ENCODE measurements around the gene NIPAL3. TPM values are rescaled to one million over a fixed set of nuclear protein-coding genes. Genes with fewer than 3 reads are reported as not detected.

The NIPAL3 gene
- total and polyA plus RNA-seq, 2 donors, result 9.2 to 17.1 TPM

DNA sequence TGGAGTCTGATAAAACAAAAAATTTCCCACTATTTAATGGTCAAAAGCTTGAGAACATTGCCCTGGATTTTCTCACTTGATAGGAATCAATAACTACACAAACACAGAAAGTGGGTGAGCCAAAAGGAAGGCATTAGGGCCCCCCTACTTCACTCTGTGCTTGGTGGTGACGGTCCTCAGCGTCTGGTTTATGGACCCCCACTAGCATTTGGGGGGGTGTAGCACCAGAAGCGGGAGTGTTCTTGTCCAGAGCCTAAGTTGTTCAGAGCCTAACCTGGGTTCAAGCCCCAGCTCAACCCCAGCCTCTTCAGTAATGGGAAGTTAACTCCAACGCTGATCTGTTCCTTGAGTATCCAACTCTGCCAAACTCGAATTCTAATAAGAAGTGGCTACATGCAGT is 35.1 kb upstream of the NIPAL3 start:
- Histone ChIP-seq H3K36me3 (ENCODE audit: control insufficient read depth in 2 of 2, insufficient read depth in 2 of 2, low read length in 1 of 2) (no peaks in the 10 kb centered on the region), H3K27me3 (ENCODE audit: control insufficient read depth in 2 of 2, insufficient read depth in 1 of 2, low read length in 1 of 2) (no peaks in the 10 kb centered on the region), H3K4me3 (ENCODE audit: low read length in 2 of 2) (no peak overlapping the region), H3K27ac (ENCODE audit: low read depth in 1 of 2, low read length in 1 of 2) (peak overlapping the region; percentile 2 to 64), H3K4me1 (ENCODE audit: control insufficient read depth in 2 of 2, insufficient read depth in 2 of 2, low read length in 2 of 2) (peaks cover 0 to 7% of the 10 kb centered on the region in 2 donors), H3K9me3 (ENCODE audit: control insufficient read depth in 2 of 2, insufficient read depth in 1 of 2, low read length in 1 of 2) (no peaks in the 10 kb centered on the region)
- DNase-seq (ENCODE audit: low read depth in 6 of 9, low spot score in 9 of 9), result no peak
- 97% methylated on average over 5 of the region's 5 CpGs for WGBS

DNA sequence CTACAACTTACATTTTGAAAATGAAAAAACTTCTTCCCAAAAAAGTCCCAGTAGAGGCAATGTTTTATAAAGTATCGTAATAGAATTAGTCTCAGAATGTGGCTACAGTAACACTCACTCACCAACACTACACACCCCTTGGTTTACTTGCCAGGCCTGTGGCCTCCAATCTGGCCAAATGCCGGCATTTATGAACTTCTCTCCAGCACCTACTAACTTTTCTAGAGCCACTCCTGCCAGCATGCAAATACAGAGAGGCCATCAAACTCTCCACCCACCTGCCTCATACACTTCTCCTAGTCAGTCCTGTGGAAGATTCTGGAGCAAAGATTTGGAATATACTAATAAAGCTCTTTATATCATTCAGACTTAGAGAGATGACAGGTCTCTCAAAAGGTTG is 34.3 kb upstream of the NIPAL3 start:
- Histone ChIP-seq H3K27me3 (ENCODE audit: control insufficient read depth in 2 of 2, insufficient read depth in 1 of 2, low read length in 1 of 2) (no peaks in the 10 kb centered on the region), H3K27ac (ENCODE audit: low read depth in 1 of 2, low read length in 1 of 2) (no peak overlapping the region), H3K9me3 (ENCODE audit: control insufficient read depth in 2 of 2, insufficient read depth in 1 of 2, low read length in 1 of 2) (no peaks in the 10 kb centered on the region), H3K4me1 (ENCODE audit: control insufficient read depth in 2 of 2, insufficient read depth in 2 of 2, low read length in 2 of 2) (peaks cover 0 to 7% of the 10 kb centered on the region in 2 donors), H3K4me3 (ENCODE audit: low read length in 2 of 2) (no peak overlapping the region), H3K36me3 (ENCODE audit: control insufficient read depth in 2 of 2, insufficient read depth in 2 of 2, low read length in 1 of 2) (no peaks in the 10 kb centered on the region)
- DNase-seq (ENCODE audit: low read depth in 6 of 9, low spot score in 9 of 9), result no peak
- WGBS, result 99% methylated on average over 2 of the region's 2 CpGs

- Histone ChIP-seq H3K4me3 (ENCODE audit: low read length in 2 of 2) (no peak overlapping the region), H3K27ac (ENCODE audit: low read depth in 1 of 2, low read length in 1 of 2) (no peak overlapping the region), H3K36me3 (ENCODE audit: control insufficient read depth in 2 of 2, insufficient read depth in 2 of 2, low read length in 1 of 2) (no peaks in the 10 kb centered on the region), H3K4me1 (ENCODE audit: control insufficient read depth in 2 of 2, insufficient read depth in 2 of 2, low read length in 2 of 2) (peaks cover 0 to 7% of the 10 kb centered on the region in 2 donors), H3K9me3 (ENCODE audit: control insufficient read depth in 2 of 2, insufficient read depth in 1 of 2, low read length in 1 of 2) (no peaks in the 10 kb centered on the region), H3K27me3 (ENCODE audit: control insufficient read depth in 2 of 2, insufficient read depth in 1 of 2, low read length in 1 of 2) (no peaks in the 10 kb centered on the region)
- DNase-seq (ENCODE audit: low read depth in 6 of 9, low spot score in 9 of 9), result no peak
- 97% methylated on average over 8 of the region's 8 CpGs for WGBS
Measured at GRCh38 chr1:24382165-24382577, 33.4 kb upstream of the NIPAL3 start.

- H3K4me3 ChIP-seq (ENCODE audit: low read length in 2 of 2), result no peak overlapping the region
- no peak for DNase-seq (ENCODE audit: low read depth in 6 of 9, low spot score in 9 of 9)
- no peaks in the 10 kb centered on the region for H3K9me3 ChIP-seq (ENCODE audit: control insufficient read depth in 2 of 2, insufficient read depth in 1 of 2, low read length in 1 of 2)
- H3K4me1 ChIP-seq (ENCODE audit: control insufficient read depth in 2 of 2, insufficient read depth in 2 of 2, low read length in 2 of 2), result peaks cover 0 to 7% of the 10 kb centered on the region in 2 donors
- 91% methylated on average over 2 of the region's 2 CpGs for WGBS
- no peaks in the 10 kb centered on the region for H3K27me3 ChIP-seq (ENCODE audit: control insufficient read depth in 2 of 2, insufficient read depth in 1 of 2, low read length in 1 of 2)
- H3K27ac ChIP-seq (ENCODE audit: low read depth in 1 of 2, low read length in 1 of 2), result no peak overlapping the region
- no peaks in the 10 kb centered on the region for H3K36me3 ChIP-seq (ENCODE audit: control insufficient read depth in 2 of 2, insufficient read depth in 2 of 2, low read length in 1 of 2)
Measured at GRCh38 chr1:24383381-24383940, 32.1 kb upstream of the NIPAL3 start.

GRCh38 chr1:24384251-24385090 is 31.1 kb upstream of the NIPAL3 start:
- DNase-seq (ENCODE audit: low read depth in 6 of 9, low spot score in 9 of 9), result peak in 1 of 9 donors; percentile 23
- Histone ChIP-seq H3K27ac (ENCODE audit: low read depth in 1 of 2, low read length in 1 of 2) (no peak overlapping the region), H3K9me3 (ENCODE audit: control insufficient read depth in 2 of 2, insufficient read depth in 1 of 2, low read length in 1 of 2) (no peaks in the 10 kb centered on the region), H3K27me3 (ENCODE audit: control insufficient read depth in 2 of 2, insufficient read depth in 1 of 2, low read length in 1 of 2) (no peaks in the 10 kb centered on the region), H3K4me1 (ENCODE audit: control insufficient read depth in 2 of 2, insufficient read depth in 2 of 2, low read length in 2 of 2) (peaks cover 0 to 7% of the 10 kb centered on the region in 2 donors), H3K4me3 (ENCODE audit: low read length in 2 of 2) (no peak overlapping the region), H3K36me3 (ENCODE audit: control insufficient read depth in 2 of 2, insufficient read depth in 2 of 2, low read length in 1 of 2) (no peaks in the 10 kb centered on the region)
- 89% methylated on average over 13 of the region's 13 CpGs for WGBS

GRCh38 chr1:24385160-24385940 is 30.3 kb upstream of the NIPAL3 start:
- no peak for DNase-seq (ENCODE audit: low read depth in 6 of 9, low spot score in 9 of 9)
- Histone ChIP-seq H3K4me3 (ENCODE audit: low read length in 2 of 2) (no peak overlapping the region), H3K36me3 (ENCODE audit: control insufficient read depth in 2 of 2, insufficient read depth in 2 of 2, low read length in 1 of 2) (no peaks in the 10 kb centered on the region), H3K4me1 (ENCODE audit: control insufficient read depth in 2 of 2, insufficient read depth in 2 of 2, low read length in 2 of 2) (peaks cover 0 to 3% of the 10 kb centered on the region in 2 donors), H3K9me3 (ENCODE audit: control insufficient read depth in 2 of 2, insufficient read depth in 1 of 2, low read length in 1 of 2) (no peaks in the 10 kb centered on the region), H3K27ac (ENCODE audit: low read depth in 1 of 2, low read length in 1 of 2) (no peak overlapping the region), H3K27me3 (ENCODE audit: control insufficient read depth in 2 of 2, insufficient read depth in 1 of 2, low read length in 1 of 2) (no peaks in the 10 kb centered on the region)
- 87% methylated on average over 12 of the region's 12 CpGs for WGBS

DNA sequence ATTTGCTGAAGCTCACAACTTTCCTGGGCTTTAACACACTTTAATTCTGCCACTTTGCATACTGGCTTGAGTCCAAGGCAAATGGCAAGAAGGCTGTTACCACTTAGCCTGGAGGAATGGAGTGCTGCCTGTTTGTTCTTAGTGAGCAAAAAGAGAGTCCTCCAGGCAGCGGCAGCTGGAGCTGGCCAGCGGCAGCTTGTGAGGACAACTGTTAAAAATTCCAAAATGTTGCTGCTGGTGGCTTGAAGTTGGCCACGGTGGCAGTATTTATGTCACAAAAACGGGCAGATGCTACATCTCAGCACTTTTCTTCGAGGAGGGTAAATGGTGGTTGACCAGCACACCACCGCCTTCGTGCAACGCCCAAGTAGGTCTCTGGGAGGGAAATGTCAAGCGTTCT is 29.4 kb upstream of the NIPAL3 start:
- Histone ChIP-seq H3K27ac (ENCODE audit: low read depth in 1 of 2, low read length in 1 of 2) (no peak overlapping the region), H3K9me3 (ENCODE audit: control insufficient read depth in 2 of 2, insufficient read depth in 1 of 2, low read length in 1 of 2) (no peaks in the 10 kb centered on the region), H3K4me1 (ENCODE audit: control insufficient read depth in 2 of 2, insufficient read depth in 2 of 2, low read length in 2 of 2) (peaks cover 0 to 5% of the 10 kb centered on the region in 2 donors), H3K36me3 (ENCODE audit: control insufficient read depth in 2 of 2, insufficient read depth in 2 of 2, low read length in 1 of 2) (no peaks in the 10 kb centered on the region), H3K4me3 (ENCODE audit: low read length in 2 of 2) (no peak overlapping the region), H3K27me3 (ENCODE audit: control insufficient read depth in 2 of 2, insufficient read depth in 1 of 2, low read length in 1 of 2) (no peaks in the 10 kb centered on the region)
- WGBS, result 97% methylated on average over 9 of the region's 9 CpGs
- DNase-seq (ENCODE audit: low read depth in 6 of 9, low spot score in 9 of 9), result no peak

GRCh38 chr1:24386931-24387330 is 28.7 kb upstream of the NIPAL3 start:
- Histone ChIP-seq H3K9me3 (ENCODE audit: control insufficient read depth in 2 of 2, insufficient read depth in 1 of 2, low read length in 1 of 2) (no peaks in the 10 kb centered on the region), H3K36me3 (ENCODE audit: control insufficient read depth in 2 of 2, insufficient read depth in 2 of 2, low read length in 1 of 2) (no peaks in the 10 kb centered on the region), H3K4me3 (ENCODE audit: low read length in 2 of 2) (no peak overlapping the region), H3K27me3 (ENCODE audit: control insufficient read depth in 2 of 2, insufficient read depth in 1 of 2, low read length in 1 of 2) (no peaks in the 10 kb centered on the region), H3K4me1 (ENCODE audit: control insufficient read depth in 2 of 2, insufficient read depth in 2 of 2, low read length in 2 of 2) (peaks cover 0 to 10% of the 10 kb centered on the region in 2 donors), H3K27ac (ENCODE audit: low read depth in 1 of 2, low read length in 1 of 2) (no peak overlapping the region)
- 96% methylated on average over 11 of the region's 11 CpGs for WGBS
- DNase-seq (ENCODE audit: low read depth in 6 of 9, low spot score in 9 of 9), result no peak

DNA sequence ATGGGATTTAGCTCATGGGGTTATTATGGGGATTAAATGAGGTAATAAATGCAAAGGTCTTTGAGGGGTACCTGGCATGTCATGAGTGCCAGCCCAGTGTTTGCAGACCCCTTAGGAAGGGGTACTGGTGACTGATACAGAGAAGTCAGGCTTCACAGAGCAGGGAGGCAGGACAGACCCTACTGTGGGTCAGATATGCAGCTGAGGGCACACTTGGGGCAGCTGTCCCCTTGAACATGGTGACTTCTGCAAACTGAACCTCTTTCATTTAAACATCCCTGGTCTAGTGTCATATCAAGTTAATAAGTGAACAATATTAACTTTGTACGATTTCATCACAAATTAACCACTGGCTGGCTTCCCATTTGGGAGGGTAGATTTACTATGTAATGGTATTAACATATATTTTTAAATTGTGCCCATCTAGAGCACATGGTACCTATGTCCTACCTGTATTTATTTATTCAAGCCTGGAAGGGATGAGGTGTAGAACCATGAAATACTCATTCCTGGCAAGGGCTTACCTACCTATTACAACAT is 27.9 kb upstream of the NIPAL3 start:
- DNase-seq (ENCODE audit: low read depth in 6 of 9, low spot score in 9 of 9), result no peak
- Histone ChIP-seq H3K4me1 (ENCODE audit: control insufficient read depth in 2 of 2, insufficient read depth in 2 of 2, low read length in 2 of 2) (peaks cover 0 to 18% of the 10 kb centered on the region in 2 donors), H3K9me3 (ENCODE audit: control insufficient read depth in 2 of 2, insufficient read depth in 1 of 2, low read length in 1 of 2) (no peaks in the 10 kb centered on the region), H3K36me3 (ENCODE audit: control insufficient read depth in 2 of 2, insufficient read depth in 2 of 2, low read length in 1 of 2) (no peaks in the 10 kb centered on the region), H3K27me3 (ENCODE audit: control insufficient read depth in 2 of 2, insufficient read depth in 1 of 2, low read length in 1 of 2) (no peaks in the 10 kb centered on the region), H3K4me3 (ENCODE audit: low read length in 2 of 2) (no peak overlapping the region), H3K27ac (ENCODE audit: low read depth in 1 of 2, low read length in 1 of 2) (no peak overlapping the region)
- WGBS, result 96% methylated on average over 1 of the region's 1 CpG

All from thymus (tissue), 11 donors.